Dedifferentiated amniotic fluid mesenchymal stem cell (primary cell): ENCODE results near the gene TANGO6.
A peak's percentile ranks its signal among the peaks of the same experiment; 100 is the strongest.
"Not testable (repeated sequence)": the region's sequence is repeated elsewhere in the genome, so short reads cannot be mapped to it uniquely, and the experiment has no call there.

ENCODE experiments used
- DNase-seq: peaks from one replicate; pipeline ENCODE4 v3.0.0-alpha.2; 2016; ENCODE audit errors: extremely low spot score

TANGO6 gene

DNA sequence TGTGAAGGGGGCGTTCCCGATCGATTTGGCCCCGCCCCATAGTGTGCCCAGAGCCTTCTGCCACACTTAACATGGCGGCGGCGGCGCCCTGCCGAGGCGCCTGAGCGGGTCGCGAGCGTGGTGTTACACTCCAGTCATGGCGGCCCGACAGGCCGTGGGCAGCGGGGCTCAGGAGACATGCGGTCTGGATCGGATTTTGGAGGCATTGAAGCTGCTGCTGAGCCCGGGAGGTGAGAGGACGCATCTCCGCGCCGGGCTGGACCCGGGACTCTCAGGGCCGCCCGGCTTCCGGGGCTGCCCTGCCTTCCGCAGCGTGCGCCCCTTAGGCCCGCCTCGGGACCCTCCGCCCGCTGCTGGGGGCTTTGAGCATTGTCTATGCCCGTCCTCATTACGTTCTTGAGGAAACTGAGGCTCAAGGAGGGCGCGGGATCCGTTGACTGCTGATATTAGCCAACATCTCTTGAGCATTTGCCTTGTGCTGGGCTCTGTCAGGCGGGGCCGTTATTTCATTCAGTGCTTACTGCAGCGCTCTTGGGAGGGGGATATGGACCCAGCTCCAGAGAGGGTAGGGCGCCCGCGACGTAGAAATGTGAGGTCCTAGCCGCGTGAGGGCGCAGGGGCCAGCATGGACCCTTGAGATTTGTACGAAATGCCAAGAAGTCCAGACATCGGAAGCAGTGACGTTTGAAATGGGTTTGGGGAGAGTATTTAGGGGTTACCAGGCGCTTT is at the start of gene TANGO6:
TANGO6 (plus strand) TSS at position 50 of the 729 bp plus-strand sequence; CDS start at position 137, 87 bp downstream.
- peak; percentile 79 for DNase-seq

GRCh38 chr16:68798398-68798797 is 44.9 kb upstream of the TANGO6 start:
- DNase-seq: no peak

- DNase-seq: peak; percentile 90
Observed at GRCh38 chr16:68800257-68800875, 43.0 kb upstream of the TANGO6 start.

DNA sequence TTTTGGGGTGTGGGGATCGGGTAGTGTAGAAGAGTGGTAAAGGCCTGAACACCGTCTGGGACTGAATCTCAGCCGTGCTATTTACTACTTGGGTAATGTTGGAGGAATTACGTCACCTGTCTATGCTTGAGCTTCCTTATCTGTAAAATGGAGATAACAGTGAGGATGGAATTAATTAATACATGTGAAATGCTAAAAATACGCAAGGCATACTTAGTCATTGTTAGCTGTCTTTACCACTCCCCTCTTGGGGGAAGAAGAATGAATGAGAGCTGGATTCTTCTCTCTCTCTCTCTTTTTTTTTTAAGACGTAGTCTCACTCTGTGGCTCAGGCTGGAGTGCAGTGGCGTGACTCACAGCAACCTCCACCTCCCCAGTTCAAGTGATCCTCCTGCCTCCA is 41.1 kb upstream of the TANGO6 start:
- no peak for DNase-seq

DNA sequence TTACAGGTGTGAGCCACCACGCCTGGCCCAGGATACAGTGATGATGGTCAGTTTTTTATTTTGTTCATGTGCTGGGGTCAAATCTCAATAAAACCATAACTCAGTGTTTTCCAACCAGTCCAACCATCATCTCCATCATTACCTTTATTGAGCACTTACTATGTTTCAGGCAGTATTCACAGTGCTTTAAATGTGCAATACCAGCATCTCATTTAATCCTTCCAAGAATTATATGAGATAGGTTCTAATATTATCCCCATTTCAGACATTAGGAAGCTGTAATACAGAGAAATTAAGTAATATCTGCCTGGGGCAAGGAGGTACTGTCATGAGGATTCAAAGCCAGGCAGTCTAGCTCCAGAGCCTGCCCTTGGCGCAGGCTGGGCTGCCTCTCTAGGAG is 36.9 kb upstream of the TANGO6 start:
- DNase-seq: no peak

DNA sequence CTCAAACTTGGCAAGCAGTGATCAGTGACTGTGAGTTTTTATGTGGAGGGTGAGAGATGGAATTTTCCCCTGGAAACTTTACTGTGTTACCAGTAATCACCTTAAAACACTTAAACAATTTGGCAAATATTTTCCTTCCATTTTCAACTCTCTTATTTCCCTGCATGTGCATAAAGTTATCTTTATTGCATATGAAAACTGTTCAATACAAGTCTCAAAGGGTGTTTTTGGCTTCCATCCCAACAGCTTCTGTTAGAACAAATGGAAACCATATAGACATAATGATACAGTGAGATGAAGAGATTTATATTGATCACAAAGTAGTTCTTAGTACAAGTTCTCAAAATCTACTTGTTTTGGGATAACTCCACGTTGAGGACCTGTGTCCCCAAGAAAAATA is 36.4 kb upstream of the TANGO6 start:
- DNase-seq: no peak

GRCh38 chr16:68814516-68814915 is 28.8 kb upstream of the TANGO6 start:
- no peak for DNase-seq

DNA sequence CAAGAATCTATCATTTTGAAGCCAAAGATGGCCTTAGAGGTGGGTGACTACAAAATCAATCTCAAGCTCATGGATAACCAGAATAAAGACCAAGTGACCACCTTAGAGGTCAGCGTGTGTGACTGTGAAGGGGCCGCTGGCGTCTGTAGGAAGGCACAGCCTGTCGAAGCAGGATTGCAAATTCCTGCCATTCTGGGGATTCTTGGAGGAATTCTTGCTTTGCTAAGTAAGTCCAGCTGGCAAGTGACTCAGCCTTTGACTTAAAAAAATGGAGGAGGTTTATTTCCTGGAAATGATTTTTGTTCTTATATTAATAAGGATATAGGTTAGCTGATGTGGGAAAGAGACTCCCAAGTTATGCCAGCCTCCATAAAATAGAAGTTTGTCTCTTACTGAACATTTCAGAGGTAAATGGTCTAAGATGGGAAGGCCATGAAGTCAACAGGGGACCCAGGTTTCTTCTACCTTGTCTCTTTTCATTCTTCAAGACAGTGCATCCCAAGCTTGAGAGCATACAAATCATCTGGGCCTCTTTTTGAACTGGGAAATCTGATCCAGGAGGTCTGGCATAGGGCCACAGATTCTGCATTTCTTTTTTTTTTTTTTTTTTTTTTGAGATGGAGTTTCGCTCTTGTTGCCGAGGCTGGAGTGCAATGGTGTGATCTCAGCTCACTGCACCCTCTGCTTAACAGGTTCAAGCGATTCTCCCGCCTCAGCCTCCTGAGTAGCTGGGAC is 19.8 kb upstream of the TANGO6 start:
- DNase-seq: peak; percentile 92

- no peak for DNase-seq
Observed at GRCh38 chr16:68825427-68825826, 17.9 kb upstream of the TANGO6 start.

DNA sequence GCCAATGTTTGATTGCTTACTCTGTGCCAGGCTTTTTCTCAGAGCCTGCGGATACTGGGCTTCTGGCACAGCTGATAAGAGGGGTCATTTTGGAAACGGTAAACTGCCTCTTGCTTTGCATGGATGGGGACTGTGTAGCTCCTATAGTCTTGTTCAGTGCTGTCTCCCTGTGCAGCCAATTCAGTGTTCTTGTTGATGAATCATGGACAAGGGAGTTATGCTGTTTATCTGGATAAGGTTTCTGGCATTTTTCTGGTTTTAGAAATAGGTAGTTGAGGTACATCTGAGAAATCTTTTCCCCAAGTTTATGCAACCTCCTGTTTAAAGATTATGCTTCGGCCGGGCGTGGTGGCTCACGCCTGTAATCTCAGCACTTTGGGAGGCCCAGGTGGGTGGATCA is 16.7 kb upstream of the TANGO6 start:
- no peak for DNase-seq

DNA sequence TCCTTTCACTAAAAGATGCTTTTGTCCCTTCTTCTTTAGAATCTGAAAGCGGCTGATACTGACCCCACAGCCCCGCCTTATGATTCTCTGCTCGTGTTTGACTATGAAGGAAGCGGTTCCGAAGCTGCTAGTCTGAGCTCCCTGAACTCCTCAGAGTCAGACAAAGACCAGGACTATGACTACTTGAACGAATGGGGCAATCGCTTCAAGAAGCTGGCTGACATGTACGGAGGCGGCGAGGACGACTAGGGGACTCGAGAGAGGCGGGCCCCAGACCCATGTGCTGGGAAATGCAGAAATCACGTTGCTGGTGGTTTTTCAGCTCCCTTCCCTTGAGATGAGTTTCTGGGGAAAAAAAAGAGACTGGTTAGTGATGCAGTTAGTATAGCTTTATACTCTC is 10.1 kb upstream of the TANGO6 start:
- DNase-seq: no peak

DNA sequence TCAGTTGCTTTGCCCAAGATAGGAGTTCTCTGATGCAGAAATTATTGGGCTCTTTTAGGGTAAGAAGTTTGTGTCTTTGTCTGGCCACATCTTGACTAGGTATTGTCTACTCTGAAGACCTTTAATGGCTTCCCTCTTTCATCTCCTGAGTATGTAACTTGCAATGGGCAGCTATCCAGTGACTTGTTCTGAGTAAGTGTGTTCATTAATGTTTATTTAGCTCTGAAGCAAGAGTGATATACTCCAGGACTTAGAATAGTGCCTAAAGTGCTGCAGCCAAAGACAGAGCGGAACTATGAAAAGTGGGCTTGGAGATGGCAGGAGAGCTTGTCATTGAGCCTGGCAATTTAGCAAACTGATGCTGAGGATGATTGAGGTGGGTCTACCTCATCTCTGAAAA is 8.8 kb upstream of the TANGO6 start:
- no peak for DNase-seq

GRCh38 chr16:68835970-68836369 is 7.4 kb upstream of the TANGO6 start:
- no peak for DNase-seq

- DNase-seq: no peak
Observed at GRCh38 chr16:68839831-68840230, 3.5 kb upstream of the TANGO6 start.

GRCh38 chr16:68842964-68843481 is 308 bp upstream of the TANGO6 start:
- not testable (repeated sequence) for DNase-seq

DNA sequence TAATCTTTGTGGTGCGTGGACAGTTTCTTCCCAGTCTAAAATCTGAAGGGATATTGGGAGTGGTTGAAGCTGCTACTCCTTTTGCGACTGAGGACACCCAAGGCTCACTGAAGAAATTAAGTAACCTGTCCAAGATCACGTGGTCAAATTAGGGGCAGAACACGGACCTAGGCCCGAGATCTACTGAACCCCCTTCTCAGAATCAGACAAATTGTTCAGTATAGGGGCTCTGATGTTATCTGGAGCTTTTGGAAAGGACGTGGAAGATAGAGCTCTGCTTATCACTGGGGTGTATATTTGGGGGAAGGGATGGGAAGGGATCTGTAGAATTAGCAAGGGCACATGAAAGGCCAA is 857 bp downstream of the TANGO6 start:
- DNase-seq: no peak

- no peak for DNase-seq
Observed at GRCh38 chr16:68848786-68849185, 5.5 kb downstream of the TANGO6 start.

DNA sequence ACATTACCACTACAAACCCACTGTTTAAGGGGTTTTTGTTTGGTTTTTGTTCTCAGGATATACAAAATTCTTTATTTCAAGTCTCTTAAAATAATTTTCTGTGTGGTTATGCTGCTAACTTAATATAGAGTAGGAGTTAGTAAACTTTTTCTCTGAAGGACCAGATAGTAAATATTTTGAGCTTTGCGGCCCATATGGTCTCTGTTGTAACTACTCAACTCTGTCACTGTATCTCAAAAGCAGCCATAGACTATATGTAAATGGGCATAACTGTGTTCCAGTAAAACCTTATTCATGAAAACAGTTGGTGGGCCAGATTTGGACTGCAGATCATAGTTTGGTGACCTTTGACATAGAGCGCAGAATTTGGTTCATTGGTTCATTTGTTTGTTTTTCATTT is 7.2 kb downstream of the TANGO6 start:
- DNase-seq: no peak

DNA sequence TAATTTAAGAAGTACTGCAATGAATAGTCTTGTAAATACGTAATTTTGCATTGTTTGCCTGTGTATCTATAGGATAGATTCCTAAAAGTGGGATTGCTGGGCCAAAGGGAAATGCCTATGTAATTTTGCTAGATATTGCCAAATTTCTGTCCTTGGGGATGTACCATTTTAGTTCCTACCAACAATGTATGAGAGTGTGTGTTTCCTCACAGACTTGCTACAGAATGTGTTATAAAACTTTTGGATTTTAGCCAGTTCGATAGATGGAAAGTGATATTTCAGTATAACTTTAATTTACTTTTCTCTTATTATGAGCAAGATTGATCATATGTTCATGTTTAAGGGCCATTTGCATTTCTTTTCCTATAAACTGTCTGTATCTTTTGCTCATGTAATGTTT is 8.3 kb downstream of the TANGO6 start:
- no peak for DNase-seq

DNA sequence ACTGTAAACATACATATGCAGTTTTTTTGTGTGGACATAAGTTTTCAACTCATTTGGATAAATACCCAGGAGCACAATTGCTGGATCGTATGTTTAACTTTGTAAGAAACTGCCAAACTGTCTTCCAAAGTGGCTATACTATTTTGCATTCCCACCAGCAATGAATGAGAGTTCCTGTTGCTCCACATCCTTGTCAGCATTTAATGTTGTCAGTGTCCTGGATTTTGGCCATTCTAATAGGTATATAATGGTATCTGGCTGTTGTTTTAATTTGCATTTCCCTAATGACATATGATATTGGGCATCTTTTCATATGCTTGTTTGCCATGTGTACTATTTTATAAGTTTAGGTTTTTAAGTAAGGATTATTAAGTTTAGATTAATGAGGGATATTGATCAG is 14.1 kb downstream of the TANGO6 start:
- DNase-seq: no peak

DNA sequence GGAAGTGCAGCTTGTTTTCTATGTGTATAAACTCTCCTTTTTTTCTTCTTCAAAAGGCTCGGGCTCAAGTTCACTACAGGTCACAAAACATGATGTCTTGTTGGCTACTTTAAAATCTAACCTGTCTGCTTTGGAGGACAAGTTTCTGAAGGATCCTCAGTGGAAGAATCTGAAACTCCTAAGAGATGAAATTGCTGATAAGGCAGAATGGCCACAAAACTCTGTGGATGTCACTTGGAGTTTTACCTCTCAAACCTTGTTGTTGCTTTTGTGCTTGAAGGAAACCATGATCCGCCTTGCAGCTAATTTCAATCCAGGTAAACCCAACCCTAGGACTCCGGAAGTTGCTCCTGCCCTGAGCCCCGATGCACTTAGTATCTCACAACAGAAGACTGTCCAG is 16.5 kb downstream of the TANGO6 start:
- no peak for DNase-seq

DNA sequence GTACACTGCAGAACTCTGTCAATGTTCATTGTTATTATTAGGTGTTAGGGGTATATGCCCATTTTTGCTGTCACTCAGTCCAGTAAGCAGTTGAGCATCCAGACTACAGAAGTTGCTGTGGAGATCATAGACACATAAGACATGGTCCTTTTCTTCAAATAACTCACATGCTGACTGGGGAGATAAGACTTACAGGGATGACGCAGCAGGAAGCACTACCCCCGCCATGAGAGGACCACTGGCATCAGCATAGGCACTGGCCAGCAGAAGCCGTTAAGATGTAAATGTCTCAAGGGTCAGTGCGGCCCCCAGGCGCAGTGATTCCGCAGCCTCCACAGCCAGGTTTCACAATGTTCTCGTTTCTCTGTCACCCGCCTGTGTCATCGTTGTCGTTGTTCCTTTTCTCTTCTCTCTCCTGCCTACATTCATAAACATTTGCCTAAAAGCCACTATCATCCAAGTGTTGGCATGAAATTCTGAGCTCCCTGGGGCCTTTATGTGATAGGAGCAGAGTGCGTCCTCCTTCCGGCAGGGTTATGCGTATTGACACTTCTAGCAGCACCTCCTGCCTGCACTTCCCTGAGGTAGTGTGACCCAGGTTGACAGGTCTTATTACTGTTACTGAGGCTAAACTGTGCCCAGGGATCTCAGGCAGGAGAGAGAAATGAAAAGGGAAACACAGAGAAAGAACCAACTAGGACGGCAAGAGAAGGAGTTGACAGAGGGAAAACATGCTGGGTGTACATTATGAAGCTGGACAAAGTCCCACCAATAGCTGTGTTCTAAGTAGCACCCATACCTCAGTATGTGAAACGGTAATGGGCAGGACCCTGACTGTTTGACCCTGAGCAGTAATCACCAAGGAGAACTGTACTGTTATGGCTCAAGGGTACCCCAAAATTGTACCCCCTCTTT is 17.9 kb downstream of the TANGO6 start:
- no peak for DNase-seq
